Stimulated activated naive CD8-positive, alpha-beta T cell treated with anti-CD3 and anti-CD28 coated beads, Interleukin-15, amount 100 ng/mL, for 72 hours (primary cell): ENCODE measurements around the gene ANO1.
"Not testable (repeated sequence)": the region's sequence is repeated elsewhere in the genome, so short reads cannot be mapped to it uniquely, and the experiment has no call there.

ENCODE experiments used
- ATAC-seq: fragments of 150-1000 bp; cut with Tn5 transposase; 2 replicates; pipeline ENCODE4 v1.10.0; 2021; ENCODE audit warnings: mild to moderate bottlenecking, moderate library complexity
- DNase-seq, 2 donors: peaks; one replicate each; pipeline ENCODE4 v3.0.0; 2021 to 2022
- H3K27ac Mint-ChIP-seq, 2 donors: one replicate each; pipeline ENCODE4 v1.8.0; 2022; ENCODE audit warnings: mild to moderate bottlenecking in 2 of 2, mixed read lengths in 2 of 2, moderate library complexity in 2 of 2
- H3K27me3 Mint-ChIP-seq: one replicate; pipeline ENCODE4 v1.8.0; 2022; ENCODE audit warnings: mixed read lengths
- H3K4me1 Mint-ChIP-seq: one replicate; pipeline ENCODE4 v1.8.0; 2022; ENCODE audit warnings: mild to moderate bottlenecking, mixed read lengths
- H3K4me3 Mint-ChIP-seq, 2 donors: one replicate each; pipeline ENCODE4 v1.8.0; 2022; ENCODE audit warnings: mild to moderate bottlenecking in 2 of 2, mixed read lengths in 2 of 2, moderate library complexity in 1 of 2
- H3K9me3 Mint-ChIP-seq, 2 donors: one replicate each; pipeline ENCODE4 v1.8.0; 2022; ENCODE audit warnings: mixed read lengths in 2 of 2

The ANO1 gene

GRCh38 chr11:70078095-70078780 is at the start of gene ANO1:
Gene ANO1, plus strand, starts transcription at chr11:70078317. Its CDS starts 290 bp downstream, at chr11:70078607.
- peaks cover 69% of the 10 kb centered on the region for H3K27me3 Mint-ChIP-seq
- peaks cover 13% of the 10 kb centered on the region for H3K4me1 Mint-ChIP-seq
- no peak within 1 kb of the TSS for H3K27ac Mint-ChIP-seq
- H3K4me3 Mint-ChIP-seq: peak within 1 kb of the TSS in 1 of 2 donors; percentile 46
- ATAC-seq: no peak
- DNase-seq: no peak
- no peaks in the 10 kb centered on the region for H3K9me3 Mint-ChIP-seq

- no peaks in the 10 kb centered on the region for H3K4me1 Mint-ChIP-seq
- H3K9me3 Mint-ChIP-seq: no peaks in the 10 kb centered on the region
- H3K27ac Mint-ChIP-seq: no peak overlapping the region
- H3K4me3 Mint-ChIP-seq: no peak overlapping the region
- DNase-seq (no peak), ATAC-seq (no peak)
- H3K27me3 Mint-ChIP-seq: peaks cover 12% of the 10 kb centered on the region
Observed at GRCh38 chr11:70029115-70029860, 48.8 kb upstream of the ANO1 start.

GRCh38 chr11:70029861-70030380 is 48.2 kb upstream of the ANO1 start:
- no peak for DNase-seq
- Mint-ChIP-seq H3K27me3 (peaks cover 17% of the 10 kb centered on the region), H3K9me3 (no peaks in the 10 kb centered on the region), H3K4me1 (no peaks in the 10 kb centered on the region), H3K27ac (no peak overlapping the region), H3K4me3 (no peak overlapping the region)
- ATAC-seq: no peak

GRCh38 chr11:70030412-70030811 is 47.7 kb upstream of the ANO1 start:
- Mint-ChIP-seq H3K27me3 (peaks cover 17% of the 10 kb centered on the region), H3K4me1 (no peaks in the 10 kb centered on the region), H3K27ac (peak overlapping the region in 1 of 2 donors; percentile 28), H3K4me3 (no peak overlapping the region), H3K9me3 (no peaks in the 10 kb centered on the region)
- ATAC-seq (no peak), DNase-seq (no peak)

- H3K4me1 Mint-ChIP-seq: no peaks in the 10 kb centered on the region
- peaks cover 23% of the 10 kb centered on the region for H3K27me3 Mint-ChIP-seq
- DNase-seq: no peak
- ATAC-seq: no peak
- H3K9me3 Mint-ChIP-seq: peaks cover 0 to 8% of the 10 kb centered on the region in 2 donors
- no peak overlapping the region for H3K4me3 Mint-ChIP-seq
- no peak overlapping the region for H3K27ac Mint-ChIP-seq
Observed at GRCh38 chr11:70031631-70032469, 46.3 kb upstream of the ANO1 start.

- H3K27me3 Mint-ChIP-seq: peaks cover 28% of the 10 kb centered on the region
Observed at GRCh38 chr11:70032470-70032795, 45.7 kb upstream of the ANO1 start.

GRCh38 chr11:70032943-70033710 is 45.0 kb upstream of the ANO1 start:
- ATAC-seq (no peak), DNase-seq (no peak)
- no peaks in the 10 kb centered on the region for H3K4me1 Mint-ChIP-seq
- no peak overlapping the region for H3K27ac Mint-ChIP-seq
- H3K27me3 Mint-ChIP-seq: peaks cover 28% of the 10 kb centered on the region
- H3K9me3 Mint-ChIP-seq: peaks cover 2 to 18% of the 10 kb centered on the region in 2 donors
- H3K4me3 Mint-ChIP-seq: no peak overlapping the region

More at GRCh38 chr11:70032470-70032795, 45.7 kb upstream of the ANO1 start:
- H3K27ac Mint-ChIP-seq: no peak overlapping the region
- no peak for ATAC-seq
- H3K9me3 Mint-ChIP-seq: peaks cover 0 to 14% of the 10 kb centered on the region in 2 donors
- no peaks in the 10 kb centered on the region for H3K4me1 Mint-ChIP-seq
- DNase-seq: no peak
- no peak overlapping the region for H3K4me3 Mint-ChIP-seq

- Mint-ChIP-seq H3K27me3 (peaks cover 28% of the 10 kb centered on the region), H3K4me1 (no peaks in the 10 kb centered on the region), H3K4me3 (no peak overlapping the region), H3K27ac (no peak overlapping the region), H3K9me3 (peaks cover 8 to 24% of the 10 kb centered on the region in 2 donors)
- DNase-seq (no peak), ATAC-seq (no peak)
Observed at GRCh38 chr11:70033711-70034070, 44.4 kb upstream of the ANO1 start.

- no peak overlapping the region for H3K27ac Mint-ChIP-seq
- peaks cover 10 to 27% of the 10 kb centered on the region in 2 donors for H3K9me3 Mint-ChIP-seq
- H3K4me3 Mint-ChIP-seq: no peak overlapping the region
- no peaks in the 10 kb centered on the region for H3K4me1 Mint-ChIP-seq
- peaks cover 28% of the 10 kb centered on the region for H3K27me3 Mint-ChIP-seq
- DNase-seq: no peak
- ATAC-seq: no peak
Observed at GRCh38 chr11:70034740-70035365, 43.3 kb upstream of the ANO1 start.

GRCh38 chr11:70035665-70036064 is 42.5 kb upstream of the ANO1 start:
- ATAC-seq, H3K4me1 Mint-ChIP-seq, H3K4me3 Mint-ChIP-seq, DNase-seq, H3K27ac Mint-ChIP-seq: not testable (repeated sequence)
- peaks cover 10 to 27% of the 10 kb centered on the region in 2 donors for H3K9me3 Mint-ChIP-seq
- peaks cover 28% of the 10 kb centered on the region for H3K27me3 Mint-ChIP-seq

GRCh38 chr11:70036971-70037882 is 40.9 kb upstream of the ANO1 start:
- H3K27ac Mint-ChIP-seq: no peak overlapping the region
- ATAC-seq (no peak), DNase-seq (no peak)
- H3K9me3 Mint-ChIP-seq: peaks cover 15 to 34% of the 10 kb centered on the region in 2 donors
- no peaks in the 10 kb centered on the region for H3K4me1 Mint-ChIP-seq
- peaks cover 21% of the 10 kb centered on the region for H3K27me3 Mint-ChIP-seq
- H3K4me3 Mint-ChIP-seq: no peak overlapping the region

GRCh38 chr11:70038034-70038834 is 39.9 kb upstream of the ANO1 start:
- H3K27ac Mint-ChIP-seq: no peak overlapping the region
- peaks cover 20 to 44% of the 10 kb centered on the region in 2 donors for H3K9me3 Mint-ChIP-seq
- ATAC-seq (no peak), DNase-seq (no peak)
- H3K27me3 Mint-ChIP-seq: peaks cover 21% of the 10 kb centered on the region
- H3K4me3 Mint-ChIP-seq: no peak overlapping the region
- no peaks in the 10 kb centered on the region for H3K4me1 Mint-ChIP-seq

GRCh38 chr11:70040452-70040851 is 37.7 kb upstream of the ANO1 start:
- H3K4me3 Mint-ChIP-seq: no peak overlapping the region
- no peak overlapping the region for H3K27ac Mint-ChIP-seq
- H3K4me1 Mint-ChIP-seq: no peaks in the 10 kb centered on the region
- peaks cover 16% of the 10 kb centered on the region for H3K27me3 Mint-ChIP-seq
- no peak for DNase-seq
- no peak for ATAC-seq
- H3K9me3 Mint-ChIP-seq: peaks cover 22 to 46% of the 10 kb centered on the region in 2 donors
